Fibroblast of the aortic adventitia (primary cell): ENCODE results near the gene IQCK. TPM values are rescaled to one million over a fixed set of nuclear protein-coding genes. Genes with fewer than 3 reads are reported as not detected.

Source experiments
- DNase-seq: peaks from one replicate; pipeline ENCODE4 v3.0.0-alpha.2; 2010; ENCODE audit warnings: low read depth
- H3K4me3 ChIP-seq: 2 replicates; pipeline ENCODE4 v1.5.1; 2011; ENCODE audit warnings: low read depth, mild to moderate bottlenecking, control low read depth, low read length, moderate library complexity
- CTCF ChIP-seq: IDR thresholded peaks from 2 replicates; pipeline ENCODE4 v1.5.1; 2011; ENCODE audit warnings: mild to moderate bottlenecking, low read length, control low read depth, inconsistent platforms; ENCODE audit not compliant: insufficient read depth
- total RNA-seq: library from RNA; depleted of rRNA; stranded (reverse); fragments of >200 nt; gene quantifications from 2 replicates; pipeline ENCODE4 v1.2.3, GENCODE V29; 2012; ENCODE audit warnings: low replicate concordance

IQCK gene
- total RNA-seq, 1 donor = 22.3 TPM

GRCh38 chr16:19698480-19699465 is 19.3 kb upstream of the IQCK start:
- DNase-seq = peak; percentile 70
- no peak for TF ChIP-seq CTCF
- no peak overlapping the region for H3K4me3 ChIP-seq

- DNase-seq = no peak
- H3K4me3 ChIP-seq = no peak overlapping the region
- TF ChIP-seq CTCF = no peak
Observed at GRCh38 chr16:19699472-19699871, 18.6 kb upstream of the IQCK start.

GRCh38 chr16:19700319-19700781 is 17.7 kb upstream of the IQCK start:
- TF ChIP-seq CTCF = no peak

GRCh38 chr16:19701091-19701490 is 17.0 kb upstream of the IQCK start:
- TF ChIP-seq CTCF = no peak
- H3K4me3 ChIP-seq = no peak overlapping the region
- peak; percentile 39 for DNase-seq

More at GRCh38 chr16:19700319-19700781, 17.7 kb upstream of the IQCK start:
- no peak overlapping the region for H3K4me3 ChIP-seq
- peak; percentile 63 for DNase-seq

- TF ChIP-seq CTCF = no peak
- DNase-seq = no peak
- no peak overlapping the region for H3K4me3 ChIP-seq
Observed at GRCh38 chr16:19703172-19703889, 14.7 kb upstream of the IQCK start.

GRCh38 chr16:19704321-19705145 is 13.5 kb upstream of the IQCK start:
- no peak for TF ChIP-seq CTCF
- DNase-seq = peak; percentile 70
- H3K4me3 ChIP-seq = no peak overlapping the region
